HepG2 (cell line): ENCODE measurements around the gene NDOR1. TPM values are rescaled to one million over a fixed set of nuclear protein-coding genes. Genes with fewer than 3 reads are reported as not detected.

Source experiments
- ATF7-NPFF ChIP-seq: sonication (generic); formaldehyde crosslinking; IDR thresholded peaks from 2 replicates; pipeline ENCODE4 v1.8.1; 2023; ENCODE audit warnings: mild to moderate bottlenecking, low read depth, missing genetic modification reagents, moderate library complexity
- FOXC1 ChIP-seq: sonication (generic); formaldehyde crosslinking; IDR thresholded peaks from 2 replicates; pipeline ENCODE4 v1.8.0; 2022; ENCODE audit warnings: mild to moderate bottlenecking, missing genetic modification reagents, borderline replicate concordance
- GLI4 ChIP-seq: sonication (generic); formaldehyde crosslinking; IDR thresholded peaks from 2 replicates; pipeline ENCODE4 v1.5.1; 2020; ENCODE audit warnings: missing genetic modification reagents, mild to moderate bottlenecking, moderate library complexity, borderline replicate concordance
- HNF4A ChIP-seq: sonication (generic); formaldehyde crosslinking; IDR thresholded peaks from 2 replicates; pipeline ENCODE4 v1.4.0; 2020; ENCODE audit warnings: missing genetic modification reagents
- IKZF4 ChIP-seq: sonication (generic); formaldehyde crosslinking; IDR thresholded peaks from 2 replicates; pipeline ENCODE4 v1.5.1; 2020; ENCODE audit warnings: borderline replicate concordance, mild to moderate bottlenecking, low read depth, missing genetic modification reagents; ENCODE audit errors: not compliant biosample characterization
- IRF2 ChIP-seq: IDR thresholded peaks from 2 replicates; pipeline ENCODE4 v1.6.1; 2018; ENCODE audit warnings: missing genetic modification reagents, missing compliant biosample characterization
- PCBP2 ChIP-seq: fragments of 200-400 bp; formaldehyde crosslinking; optimal IDR thresholded peaks from 2 replicates; pipeline ENCODE3; 2018; ENCODE audit warnings: low read length, low read depth; ENCODE audit not compliant: poor library complexity, severe bottlenecking
- SRSF1 ChIP-seq: fragments of 200-400 bp; formaldehyde crosslinking; optimal IDR thresholded peaks from 2 replicates; pipeline ENCODE3; 2017; ENCODE audit warnings: mild to moderate bottlenecking, low read depth, low read length, moderate library complexity
- SSRP1 ChIP-seq: IDR thresholded peaks from 2 replicates; pipeline ENCODE4 v1.6.1; 2016; ENCODE audit warnings: control low read depth
- THYN1 ChIP-seq: sonication (generic); formaldehyde crosslinking; IDR thresholded peaks from 2 replicates; pipeline ENCODE4 v1.8.1; 2023; ENCODE audit warnings: low read depth, mild to moderate bottlenecking, moderate library complexity, missing genetic modification reagents, borderline replicate concordance
- YY1 ChIP-seq: IDR thresholded peaks from 2 replicates; pipeline ENCODE4 v1.6.1; 2011; ENCODE audit warnings: low read length, low read depth, moderate library complexity, mild to moderate bottlenecking; ENCODE audit not compliant: insufficient read depth, insufficient replicate concordance
- ZBTB20 ChIP-seq: sonication (generic); formaldehyde crosslinking; IDR thresholded peaks from 2 replicates; pipeline ENCODE4 v1.8.1; 2023; ENCODE audit warnings: missing genetic modification reagents, low read depth, mild to moderate bottlenecking, borderline replicate concordance
- ZBTB8A ChIP-seq: sonication (generic); formaldehyde crosslinking; IDR thresholded peaks from 2 replicates; pipeline ENCODE4 v1.4.0; 2020; ENCODE audit warnings: mild to moderate bottlenecking, low read depth, missing genetic modification reagents, borderline replicate concordance
- ZFX ChIP-seq: sonication (generic); formaldehyde crosslinking; IDR thresholded peaks from 2 replicates; pipeline ENCODE4 v1.4.0; 2020; ENCODE audit warnings: mild to moderate bottlenecking, low read depth, missing genetic modification reagents, moderate library complexity
- ZNF34 ChIP-seq: sonication (generic); formaldehyde crosslinking; IDR thresholded peaks from 2 replicates; pipeline ENCODE4 v1.4.0; 2020; ENCODE audit warnings: mild to moderate bottlenecking, missing genetic modification reagents, borderline replicate concordance
- ZNF383 ChIP-seq: sonication (generic); formaldehyde crosslinking; IDR thresholded peaks from 2 replicates; pipeline ENCODE4 v1.4.0; 2020; ENCODE audit warnings: missing genetic modification reagents, mild to moderate bottlenecking, borderline replicate concordance
- ZNF501 ChIP-seq: sonication (generic); formaldehyde crosslinking; IDR thresholded peaks from 2 replicates; pipeline ENCODE4 v1.5.1; 2020; ENCODE audit warnings: mild to moderate bottlenecking, moderate library complexity, missing genetic modification reagents
- ZNF572 ChIP-seq: sonication (generic); formaldehyde crosslinking; IDR thresholded peaks from 2 replicates; pipeline ENCODE4 v1.5.1; 2020; ENCODE audit warnings: mild to moderate bottlenecking, missing genetic modification reagents
- polyA plus RNA-seq, 8 experiments: library from polyadenylated mRNA; depleted of rRNA in 3 of 8; stranded (reverse) in 7 of 8; unstranded in 1 of 8; fragments of >200 nt; fragmentation: Illumina TruSeq in 4 of 8; extraction: Trizol in 4 of 8; gene quantifications; 2 replicates each; pipeline versions ENCODE4 v1.2.1 to v1.2.3, GENCODE V29; 2011 to 2016; ENCODE audit warnings: low read depth in 4 of 8, missing spikeins in 1 of 8, mixed read lengths in 1 of 8; ENCODE audit not compliant: insufficient read depth in 1 of 8
- total RNA-seq, 5 experiments: library from RNA; depleted of rRNA; stranded (reverse); fragments of >200 nt; fragmentation: Illumina TruSeq; extraction: Trizol; gene quantifications; 2 replicates each; pipeline ENCODE4 v1.2.3, GENCODE V29; 2016; ENCODE audit warnings: low read depth in 1 of 5
- TF ChIP-seq, protein P1 (sequence below): sonication (generic); formaldehyde crosslinking; IDR thresholded peaks from 2 replicates; pipeline ENCODE4 v1.4.0; 2020; ENCODE audit warnings: missing genetic modification reagents, borderline replicate concordance
- TF ChIP-seq, protein P2 (sequence below): sonication (generic); formaldehyde crosslinking; IDR thresholded peaks from 2 replicates; pipeline ENCODE4 v1.4.0; 2020; ENCODE audit warnings: low read depth, mild to moderate bottlenecking, missing genetic modification reagents
- TF ChIP-seq, protein P3 (sequence below): sonication (generic); formaldehyde crosslinking; IDR thresholded peaks from 2 replicates; pipeline ENCODE4 v1.5.0; 2020; ENCODE audit warnings: missing genetic modification reagents, mild to moderate bottlenecking, borderline replicate concordance
- TF ChIP-seq, protein P4 (sequence below): sonication (generic); formaldehyde crosslinking; IDR thresholded peaks from 2 replicates; pipeline ENCODE4 v1.4.0; 2020; ENCODE audit warnings: missing genetic modification reagents
- TF ChIP-seq, protein P5 (sequence below): IDR thresholded peaks from 2 replicates; pipeline ENCODE4 v1.6.1; 2016; ENCODE audit warnings: low read depth, borderline replicate concordance

Gene NDOR1
- total and polyA plus RNA-seq, 2 of the 13 experiments (the other 11 are each of a cell fraction or from before 2014, with no cell fraction given) = 3.6 to 8.7 TPM

DNA sequence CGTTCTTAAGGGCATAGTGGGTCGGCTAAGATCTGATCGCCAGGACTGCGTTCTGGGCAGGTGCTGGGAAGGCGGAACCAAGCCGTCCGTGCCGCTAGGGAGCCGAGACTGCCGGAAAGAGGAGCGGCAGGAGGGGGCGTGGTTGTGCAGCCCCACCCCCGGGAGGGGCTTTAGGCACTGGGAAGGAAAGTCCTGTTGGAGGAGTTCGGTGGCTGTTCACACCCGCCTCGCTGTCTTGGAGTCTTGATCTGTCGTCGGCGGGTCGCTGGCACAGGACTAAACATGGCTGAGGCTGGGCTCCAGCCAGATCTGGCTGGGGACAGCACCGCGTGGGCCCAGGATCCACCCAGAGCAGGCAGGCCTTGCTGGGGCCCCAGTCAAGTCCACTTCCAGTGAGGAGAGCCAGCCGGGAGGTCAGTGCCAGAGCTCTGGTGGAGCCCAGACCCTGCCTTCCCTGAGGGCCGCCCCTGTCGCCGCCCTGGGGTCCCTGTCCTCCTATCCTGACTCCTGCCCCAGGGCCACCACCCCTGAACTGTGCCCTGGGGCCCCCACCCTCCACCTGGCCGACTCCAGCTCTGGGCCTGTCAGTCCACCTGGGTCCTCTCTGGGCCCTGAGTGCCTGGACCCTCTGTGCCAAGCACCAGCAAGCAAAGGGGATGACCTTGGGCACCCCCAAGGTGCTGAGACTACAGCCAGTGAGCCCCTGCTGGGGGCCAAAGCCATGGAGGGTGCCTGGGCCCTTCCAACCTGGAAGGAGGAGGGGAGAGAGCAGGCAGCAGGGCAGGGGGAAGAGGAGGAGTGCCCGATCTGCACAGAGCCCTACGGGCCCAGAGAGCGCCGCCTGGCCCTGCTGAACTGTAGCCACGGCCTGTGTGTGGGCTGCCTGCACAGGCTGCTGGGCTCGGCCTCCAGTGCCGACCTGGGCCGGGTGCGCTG is 12.0 kb downstream of the NDOR1 start (continued):
- TF ChIP-seq HNF4A = no peak; the same call in 1 of the 2 replicates
- 0 out of 2 replicates have a peak, but pooled peaks have one; percentile 57 for TF ChIP-seq FOXC1 (CRISPR knock-in tag)
- TF ChIP-seq, protein P1, sequence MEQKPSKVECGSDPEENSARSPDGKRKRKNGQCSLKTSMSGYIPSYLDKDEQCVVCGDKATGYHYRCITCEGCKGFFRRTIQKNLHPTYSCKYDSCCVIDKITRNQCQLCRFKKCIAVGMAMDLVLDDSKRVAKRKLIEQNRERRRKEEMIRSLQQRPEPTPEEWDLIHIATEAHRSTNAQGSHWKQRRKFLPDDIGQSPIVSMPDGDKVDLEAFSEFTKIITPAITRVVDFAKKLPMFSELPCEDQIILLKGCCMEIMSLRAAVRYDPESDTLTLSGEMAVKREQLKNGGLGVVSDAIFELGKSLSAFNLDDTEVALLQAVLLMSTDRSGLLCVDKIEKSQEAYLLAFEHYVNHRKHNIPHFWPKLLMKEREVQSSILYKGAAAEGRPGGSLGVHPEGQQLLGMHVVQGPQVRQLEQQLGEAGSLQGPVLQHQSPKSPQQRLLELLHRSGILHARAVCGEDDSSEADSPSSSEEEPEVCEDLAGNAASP (CRISPR knock-in tag) = 0 out of 2 replicates have a peak, but pooled peaks have one; percentile 2
- peak; percentile 48; the same call in 1 of the 2 replicates for TF ChIP-seq ZNF34 (CRISPR knock-in tag)
- peak; percentile 24; the same call in 1 of the 2 replicates for TF ChIP-seq ZBTB20 (CRISPR knock-in tag)
- TF ChIP-seq, protein P2, sequence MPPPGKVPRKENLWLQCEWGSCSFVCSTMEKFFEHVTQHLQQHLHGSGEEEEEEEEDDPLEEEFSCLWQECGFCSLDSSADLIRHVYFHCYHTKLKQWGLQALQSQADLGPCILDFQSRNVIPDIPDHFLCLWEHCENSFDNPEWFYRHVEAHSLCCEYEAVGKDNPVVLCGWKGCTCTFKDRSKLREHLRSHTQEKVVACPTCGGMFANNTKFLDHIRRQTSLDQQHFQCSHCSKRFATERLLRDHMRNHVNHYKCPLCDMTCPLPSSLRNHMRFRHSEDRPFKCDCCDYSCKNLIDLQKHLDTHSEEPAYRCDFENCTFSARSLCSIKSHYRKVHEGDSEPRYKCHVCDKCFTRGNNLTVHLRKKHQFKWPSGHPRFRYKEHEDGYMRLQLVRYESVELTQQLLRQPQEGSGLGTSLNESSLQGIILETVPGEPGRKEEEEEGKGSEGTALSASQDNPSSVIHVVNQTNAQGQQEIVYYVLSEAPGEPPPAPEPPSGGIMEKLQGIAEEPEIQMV (CRISPR knock-in tag) = 0 out of 2 replicates have a peak, but pooled peaks have one; percentile 23
- peak; percentile 57 for TF ChIP-seq IKZF4 (CRISPR knock-in tag)
- peak; percentile 69 for TF ChIP-seq YY1
- peak; percentile 54; the same call in 1 of the 2 replicates for TF ChIP-seq ZBTB8A (CRISPR knock-in tag)
- peak; percentile 69; the same call in 1 of the 2 replicates for TF ChIP-seq GLI4
- peak; percentile 33; the same call in 1 of the 2 replicates for TF ChIP-seq ZNF383 (CRISPR knock-in tag)
- TF ChIP-seq THYN1 (CRISPR knock-in tag) = no peak
- peak; percentile 65 for TF ChIP-seq ZFX
- peak; percentile 35; the same call in 1 of the 2 replicates for TF ChIP-seq IRF2 (CRISPR knock-in tag)
- TF ChIP-seq, protein P3, sequence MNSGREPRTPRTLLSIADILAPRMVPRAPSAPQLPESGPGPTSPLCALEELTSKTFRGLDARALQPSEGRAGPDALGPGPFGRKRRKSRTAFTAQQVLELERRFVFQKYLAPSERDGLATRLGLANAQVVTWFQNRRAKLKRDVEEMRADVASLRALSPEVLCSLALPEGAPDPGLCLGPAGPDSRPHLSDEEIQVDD (CRISPR knock-in tag) = peak; percentile 77; the same call in 1 of the 2 replicates
- no peak for TF ChIP-seq PCBP2
- TF ChIP-seq SRSF1 = peak; percentile 68
- TF ChIP-seq, protein P4, sequence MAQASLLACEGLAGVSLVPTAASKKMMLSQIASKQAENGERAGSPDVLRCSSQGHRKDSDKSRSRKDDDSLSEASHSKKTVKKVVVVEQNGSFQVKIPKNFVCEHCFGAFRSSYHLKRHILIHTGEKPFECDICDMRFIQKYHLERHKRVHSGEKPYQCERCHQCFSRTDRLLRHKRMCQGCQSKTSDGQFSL (CRISPR knock-in tag) = 0 out of 2 replicates have a peak, but pooled peaks have one; percentile 42
- peak; percentile 38; the same call in 1 of the 2 replicates for TF ChIP-seq SSRP1 (CRISPR knock-in tag)
- TF ChIP-seq ZNF572 = peak; percentile 51; the same call in 1 of the 2 replicates
- 0 out of 2 replicates have a peak, but pooled peaks have one; percentile 13 for TF ChIP-seq ZNF501
- TF ChIP-seq, protein P5, sequence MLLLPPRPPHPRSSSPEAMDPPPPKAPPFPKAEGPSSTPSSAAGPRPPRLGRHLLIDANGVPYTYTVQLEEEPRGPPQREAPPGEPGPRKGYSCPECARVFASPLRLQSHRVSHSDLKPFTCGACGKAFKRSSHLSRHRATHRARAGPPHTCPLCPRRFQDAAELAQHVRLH = 0 out of 2 replicates have a peak, but pooled peaks have one; percentile 7
- peak; percentile 70 for TF ChIP-seq ATF7-NPFF (CRISPR knock-in tag)
